Neutrophil (primary cell): Measurements from ENCODE around the gene DUSP8.

Experiments
- H3K27ac ChIP-seq: fragments of 200-600 bp; sonication (generic); 2 replicates; pipeline ENCODE4 v1.5.1; 2016; ENCODE audit warnings: mild to moderate bottlenecking, moderate library complexity
- H3K27me3 ChIP-seq: fragments of 200-600 bp; sonication (generic); 2 replicates; pipeline ENCODE4 v1.6.0; 2016; ENCODE audit warnings: mild to moderate bottlenecking
- H3K36me3 ChIP-seq: fragments of 200-600 bp; sonication (generic); 2 replicates; pipeline ENCODE4 v1.5.1; 2017
- H3K4me1 ChIP-seq, 2 experiments: fragments of 200-600 bp in 1 of 2; sonication (generic) in 1 of 2; 1 replicate in 1 of 2; 2 replicates in 1 of 2; pipeline versions ENCODE4 v1.5.1 to v1.6.1; 2013 to 2016; ENCODE audit warnings: low read depth in 1 of 2, low read length in 1 of 2, mild to moderate bottlenecking in 1 of 2, moderate library complexity in 1 of 2; ENCODE audit not compliant: control insufficient read depth in 1 of 2, insufficient read depth in 1 of 2
- H3K4me3 ChIP-seq, 2 experiments: fragments of 200-600 bp in 1 of 2; sonication (generic) in 1 of 2; 1 replicate in 1 of 2; 2 replicates in 1 of 2; pipeline ENCODE4 v1.5.1; 2013 to 2016; ENCODE audit warnings: low read depth in 1 of 2, low read length in 1 of 2, mild to moderate bottlenecking in 1 of 2, moderate library complexity in 1 of 2
- H3K9me3 ChIP-seq: fragments of 200-600 bp; sonication (generic); 2 replicates; pipeline ENCODE4 v1.5.1; 2016
- CTCF ChIP-seq: fragments of 200-600 bp; sonication (generic); IDR thresholded peaks from 2 replicates; pipeline ENCODE4 v1.5.1; 2016; ENCODE audit warnings: antibody characterized with exemption

DUSP8 gene

GRCh38 chr11:1523779-1524178, 48.3 kb downstream of the DUSP8 start:
- Histone ChIP-seq H3K36me3 (no peaks in the 10 kb centered on the region), H3K4me3 (no peak overlapping the region), H3K4me1 (no peaks in the 10 kb centered on the region), H3K9me3 (no peaks in the 10 kb centered on the region), H3K27me3 (no peaks in the 10 kb centered on the region), H3K27ac (no peak overlapping the region)
- no peak for TF ChIP-seq CTCF

GRCh38 chr11:1523077-1523476, 49.0 kb downstream of the DUSP8 start:
- Histone ChIP-seq H3K4me1 (no peaks in the 10 kb centered on the region), H3K36me3 (no peaks in the 10 kb centered on the region), H3K27me3 (no peaks in the 10 kb centered on the region), H3K9me3 (no peaks in the 10 kb centered on the region), H3K27ac (no peak overlapping the region), H3K4me3 (no peak overlapping the region)
- TF ChIP-seq CTCF, result no peak

DNA sequence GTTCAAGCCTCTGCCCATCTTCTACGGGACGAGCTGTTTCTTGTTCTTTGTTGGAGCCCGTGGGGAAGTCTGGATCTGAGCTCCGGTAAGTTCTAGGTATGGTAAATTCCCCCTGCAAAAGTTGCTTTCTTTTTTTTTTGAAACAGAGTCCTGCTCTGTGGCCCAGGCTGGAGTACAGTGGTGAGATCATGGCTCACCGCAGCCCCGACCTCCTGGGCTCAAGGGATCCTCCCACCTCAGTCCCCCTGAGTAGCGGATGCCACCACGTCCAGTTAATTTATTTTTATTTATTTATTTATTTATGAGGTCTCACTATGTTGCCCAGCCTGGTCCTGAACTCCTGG, 50.0 kb downstream of the DUSP8 start:
- Histone ChIP-seq H3K27me3 (no peaks in the 10 kb centered on the region), H3K9me3 (no peaks in the 10 kb centered on the region), H3K36me3 (no peaks in the 10 kb centered on the region), H3K4me3 (no peak overlapping the region), H3K27ac (no peak overlapping the region), H3K4me1 (no peaks in the 10 kb centered on the region)
- TF ChIP-seq CTCF, result no peak

DNA sequence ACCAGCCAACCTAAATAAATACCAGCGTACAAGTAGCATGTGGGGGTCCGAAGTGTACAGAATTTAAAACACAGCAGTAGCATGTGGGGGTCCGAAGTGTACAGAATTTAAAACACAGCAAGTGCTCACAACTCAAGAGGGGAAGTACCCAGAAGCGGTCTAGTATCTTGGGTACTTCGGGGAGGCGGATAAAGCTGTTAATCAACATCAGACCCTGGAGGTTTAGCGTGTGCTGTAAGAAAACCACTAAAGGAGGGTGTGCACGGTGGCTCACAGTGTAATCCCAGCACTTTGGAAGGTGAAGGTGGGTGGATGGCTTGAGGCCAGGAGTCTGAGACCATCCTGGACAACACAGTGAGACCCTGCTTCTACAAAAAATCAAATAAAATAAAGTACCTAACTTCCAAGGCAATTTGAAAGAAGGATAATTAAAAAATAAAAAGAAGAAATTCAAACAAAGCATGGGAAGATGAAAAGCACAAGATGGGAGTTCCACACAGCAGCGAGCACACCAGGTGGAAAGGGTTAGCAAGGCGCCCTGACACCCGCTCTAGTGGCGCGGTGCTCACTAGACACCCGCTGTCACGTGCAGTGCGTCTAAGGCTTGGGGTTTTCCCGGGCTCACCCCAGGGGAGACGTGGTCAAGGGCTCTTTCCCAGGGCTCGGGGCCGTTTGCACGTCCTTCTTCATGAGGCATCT, 50.5 kb downstream of the DUSP8 start:
- no peaks in the 10 kb centered on the region for H3K4me1 ChIP-seq
- no peak for TF ChIP-seq CTCF

GRCh38 chr11:1520663-1521267, 51.3 kb downstream of the DUSP8 start:
- H3K27me3 ChIP-seq, result no peaks in the 10 kb centered on the region
- H3K9me3 ChIP-seq, result no peaks in the 10 kb centered on the region
- H3K36me3 ChIP-seq, result no peaks in the 10 kb centered on the region
- TF ChIP-seq CTCF, result no peak
- H3K4me3 ChIP-seq, result no peak overlapping the region
- H3K27ac ChIP-seq, result no peak overlapping the region
- no peaks in the 10 kb centered on the region for H3K4me1 ChIP-seq

More for the DNA sequence above, 50.5 kb downstream of the DUSP8 start:
- H3K36me3 ChIP-seq, result no peaks in the 10 kb centered on the region
- H3K27ac ChIP-seq, result no peak overlapping the region
- no peaks in the 10 kb centered on the region for H3K27me3 ChIP-seq
- H3K4me3 ChIP-seq, result no peak overlapping the region
- no peaks in the 10 kb centered on the region for H3K9me3 ChIP-seq
